Choroid plexus epithelial cell (primary cell): Measurements from ENCODE around the gene MRPL22.

Source experiments
- DNase-seq: peaks from one replicate; pipeline ENCODE4 v3.0.0-alpha.2; 2010; ENCODE audit warnings: low read depth
- H3K4me3 ChIP-seq: 2 replicates; pipeline ENCODE4 v1.5.1; 2011; ENCODE audit warnings: low read depth, mild to moderate bottlenecking, control low read depth, low read length, moderate library complexity
- CTCF ChIP-seq: conservative IDR thresholded peaks from 2 replicates; pipeline ENCODE4 v1.5.1; 2011; ENCODE audit warnings: low read depth, mild to moderate bottlenecking, control low read depth, inconsistent platforms, low read length, moderate library complexity

The MRPL22 gene

GRCh38 chr5:154962494-154962893, 21.6 kb downstream of the MRPL22 start:
- no peak for DNase-seq
- H3K4me3 ChIP-seq: no peak overlapping the region
- TF ChIP-seq CTCF: no peak

- no peak for DNase-seq
Measured at GRCh38 chr5:154966081-154966841, 25.4 kb downstream of the MRPL22 start.

GRCh38 chr5:154966874-154967273, 26.0 kb downstream of the MRPL22 start:
- no peak for TF ChIP-seq CTCF
- DNase-seq: no peak

More at GRCh38 chr5:154966081-154966841, 25.4 kb downstream of the MRPL22 start:
- no peak overlapping the region for H3K4me3 ChIP-seq
- no peak for TF ChIP-seq CTCF

GRCh38 chr5:154967421-154968024, 26.6 kb downstream of the MRPL22 start:
- peak; percentile 59 for TF ChIP-seq CTCF
- DNase-seq: peak; percentile 51
- H3K4me3 ChIP-seq: no peak overlapping the region

More at GRCh38 chr5:154966874-154967273, 26.0 kb downstream of the MRPL22 start:
- H3K4me3 ChIP-seq: no peak overlapping the region

- no peak for TF ChIP-seq CTCF
- DNase-seq: no peak
- H3K4me3 ChIP-seq: no peak overlapping the region
Measured at GRCh38 chr5:154968953-154969352, 28.1 kb downstream of the MRPL22 start.

GRCh38 chr5:154970759-154971158, 29.9 kb downstream of the MRPL22 start:
- no peak overlapping the region for H3K4me3 ChIP-seq
- peak; percentile 67 for DNase-seq
- TF ChIP-seq CTCF: no peak
